Keratinocyte (primary cell): Measurements from ENCODE around the gene DIPK1B. TPM values are rescaled to one million over a fixed set of nuclear protein-coding genes. Genes with fewer than 3 reads are reported as not detected.

ENCODE experiments used
- DNase-seq: peaks from one replicate; pipeline ENCODE4 v3.0.0-alpha.2; 2011; ENCODE audit warnings: low read depth, missing footprints, low spot score
- FAIRE-seq: peaks from 2 replicates; lab custom pipeline; 2011; peaks lifted over from hg19 to GRCh38; lab: Jason Lieb, UNC
- H2AFZ ChIP-seq: 2 replicates; pipeline ENCODE4 v1.6.0; 2012; ENCODE audit warnings: low read length, control low read depth, inconsistent platforms; ENCODE audit not compliant: control insufficient read depth
- H3K27ac ChIP-seq: 2 replicates; pipeline ENCODE4 v1.5.1; 2011; ENCODE audit warnings: low read length; ENCODE audit not compliant: control insufficient read depth, insufficient read depth
- H3K27me3 ChIP-seq: 3 replicates; pipeline ENCODE4 v1.6.0; 2011; ENCODE audit warnings: low read length; ENCODE audit not compliant: control insufficient read depth, insufficient read depth; ENCODE audit errors: extremely low read depth
- H3K36me3 ChIP-seq, 2 experiments: 2 replicates in 1 of 2; 3 replicates in 1 of 2; pipeline ENCODE4 v1.5.1; 2011; ENCODE audit warnings: low read length in 2 of 2, mild to moderate bottlenecking in 1 of 2; ENCODE audit not compliant: control insufficient read depth in 2 of 2, insufficient read depth in 2 of 2; ENCODE audit errors: extremely low read depth in 1 of 2
- H3K4me1 ChIP-seq: 3 replicates; pipeline ENCODE4 v1.5.1; 2011; ENCODE audit warnings: low read length; ENCODE audit not compliant: control insufficient read depth, insufficient read depth; ENCODE audit errors: extremely low read depth
- H3K4me2 ChIP-seq: 3 replicates; pipeline ENCODE4 v1.6.0; 2011; ENCODE audit warnings: low read depth, low read length; ENCODE audit not compliant: control insufficient read depth, insufficient read depth; ENCODE audit errors: extremely low read depth
- H3K4me3 ChIP-seq, 3 experiments: fragments of 200-600 bp in 1 of 3; sonication (generic) in 1 of 3; 2 replicates in 2 of 3; 3 replicates in 1 of 3; pipeline ENCODE4 v1.5.1; 2011 to 2016; ENCODE audit warnings: low read length in 3 of 3, mild to moderate bottlenecking in 3 of 3, control low read depth in 2 of 3, inconsistent platforms in 1 of 3, low read depth in 1 of 3, mixed read lengths in 1 of 3, mixed run types in 1 of 3, moderate library complexity in 1 of 3; ENCODE audit not compliant: control insufficient read depth in 2 of 3, insufficient read depth in 2 of 3; ENCODE audit errors: extremely low read depth in 1 of 3
- H3K79me2 ChIP-seq: 2 replicates; pipeline ENCODE4 v1.6.0; 2012; ENCODE audit warnings: low read length; ENCODE audit not compliant: control insufficient read depth, insufficient read depth
- H3K9ac ChIP-seq: 3 replicates; pipeline ENCODE4 v1.6.0; 2011; ENCODE audit warnings: low read length; ENCODE audit not compliant: control insufficient read depth, insufficient read depth; ENCODE audit errors: extremely low read depth
- H3K9me1 ChIP-seq: 3 replicates; pipeline ENCODE4 v1.6.0; 2011; ENCODE audit warnings: low read length; ENCODE audit not compliant: control insufficient read depth, insufficient read depth; ENCODE audit errors: extremely low read depth
- H3K9me3 ChIP-seq: 2 replicates; pipeline ENCODE4 v1.5.1; 2012; ENCODE audit warnings: low read depth, low read length; ENCODE audit not compliant: control insufficient read depth
- H4K20me1 ChIP-seq: 3 replicates; pipeline ENCODE4 v1.6.0; 2011; ENCODE audit warnings: low read length; ENCODE audit not compliant: control insufficient read depth, insufficient read depth; ENCODE audit errors: extremely low read depth
- CTCF ChIP-seq, 3 experiments: IDR thresholded peaks in 1 of 3; conservative IDR thresholded peaks in 1 of 3; optimal IDR thresholded peaks in 1 of 3; 2 replicates in 2 of 3; 3 replicates in 1 of 3; pipeline versions ENCODE3 to v1.5.1; 2011; ENCODE audit warnings: low read length in 3 of 3, mild to moderate bottlenecking in 3 of 3, moderate library complexity in 2 of 3, control low read depth in 1 of 3, inconsistent platforms in 1 of 3; ENCODE audit not compliant: insufficient read depth in 2 of 3; ENCODE audit errors: extremely low read depth in 1 of 3
- EZH2 ChIP-seq: IDR thresholded peaks from one replicate; pipeline ENCODE4 v1.6.1; 2012; ENCODE audit warnings: inconsistent platforms, mild to moderate bottlenecking, low read length, moderate library complexity
- dilution Hi-C: fragments of 300-500 bp; cut with MboI; formaldehyde crosslinking; loops from one replicate; pipeline ENCODE4 v1.7.0; 2020; ENCODE audit warnings: low sequenced_read_pairs; ENCODE audit not compliant: extremely low pct_ligation_motif_present
- polyA plus RNA-seq, 5 experiments: library from polyadenylated mRNA; depleted of rRNA in 3 of 5; stranded (reverse) in 3 of 5; stranded (forward) in 1 of 5; unstranded in 1 of 5; fragments of >200 nt; gene quantifications; 1 replicate in 1 of 5; 2 replicates in 3 of 5; 3 replicates in 1 of 5; pipeline versions ENCODE4 v1.2.1 to v1.2.3, GENCODE V29; 2011 to 2012; ENCODE audit warnings: missing spikeins in 2 of 5, low read depth in 1 of 5, low replicate concordance in 1 of 5

Gene DIPK1B
- polyA plus RNA-seq, 1 donor (not counting 4 experiments of a cell fraction or from before 2014, with no cell fraction given), result not detected

DNA sequence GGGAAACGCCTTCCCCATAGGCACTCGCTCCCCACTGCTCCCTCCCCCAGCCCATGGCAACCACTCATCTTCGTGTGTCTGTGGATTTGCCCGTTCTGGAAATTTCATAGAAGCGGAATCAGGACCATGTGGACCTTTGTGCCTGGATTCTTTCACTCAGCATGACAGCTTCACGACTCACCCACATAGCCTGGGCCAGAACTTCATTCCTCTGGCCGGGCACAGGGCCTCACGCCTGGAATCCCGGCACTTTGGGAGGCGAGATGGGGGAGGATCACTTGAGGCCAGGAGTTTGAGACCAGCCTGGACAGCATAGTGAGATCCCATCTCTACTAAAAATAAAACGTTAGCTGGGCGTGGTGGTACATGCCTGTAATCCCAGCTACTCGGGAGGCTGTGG, 12.1 kb upstream of the DIPK1B start:
- Histone ChIP-seq H3K79me2 (no peaks in the 10 kb centered on the region), H3K9ac (no peak overlapping the region), H3K36me3 (no peaks in the 10 kb centered on the region), H3K9me3 (no peaks in the 10 kb centered on the region), H4K20me1 (peaks cover 3% of the 10 kb centered on the region), H3K27me3 (peaks cover 20% of the 10 kb centered on the region), H3K4me2 (no peak overlapping the region), H3K9me1 (no peaks in the 10 kb centered on the region), H3K4me1 (no peaks in the 10 kb centered on the region), H2AFZ (no peak overlapping the region), H3K27ac (no peak overlapping the region), H3K4me3 (no peak overlapping the region)
- TF ChIP-seq EZH2, result no peak
- no peak for TF ChIP-seq CTCF (optimal IDR thresholded peaks at IDR 0.05 in 1 of 3, IDR thresholded peaks at IDR 0.05 in 1 of 3, conservative IDR thresholded peaks at IDR 0.05 in 1 of 3; ENCODE audit: extremely low read depth in 1 of 3, insufficient read depth in 2 of 3, low read length in 3 of 3)
- dilution Hi-C loops, result no loop called here
- FAIRE-seq (no peak), DNase-seq (no peak)

DNA sequence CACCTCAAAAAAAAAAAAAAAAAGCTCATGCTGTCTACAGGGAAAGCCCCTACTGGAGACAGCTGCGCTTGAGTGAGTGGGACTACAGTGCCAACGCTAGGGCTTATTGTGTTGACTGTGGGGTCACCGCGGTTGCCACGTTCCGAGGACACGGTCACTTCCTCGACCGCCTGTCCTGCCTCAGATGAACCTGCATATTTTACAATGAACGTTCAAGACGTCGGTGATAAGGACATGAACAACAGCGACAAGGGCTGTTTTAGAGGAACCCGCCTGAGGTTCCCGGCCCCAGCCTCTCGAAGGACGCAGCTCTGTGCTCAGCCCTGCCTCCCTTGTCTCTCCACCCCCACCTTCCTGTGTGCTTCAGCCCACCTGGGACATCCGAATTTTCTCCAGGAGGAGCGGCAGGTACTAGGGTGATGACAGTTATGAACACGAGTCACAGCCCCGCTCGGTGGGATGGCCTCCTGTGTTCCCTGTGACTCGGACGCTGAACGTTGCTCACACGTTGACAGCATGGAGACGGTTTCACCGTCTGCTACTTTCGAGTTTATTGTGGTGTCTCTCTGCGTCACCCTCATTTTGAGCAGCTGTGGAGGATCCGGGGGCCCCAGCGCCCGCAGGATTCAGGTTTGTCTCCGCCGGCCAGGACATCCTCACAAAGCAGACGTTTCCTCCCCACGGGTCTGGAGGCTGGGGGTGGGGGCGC, 11.3 kb upstream of the DIPK1B start:
- Histone ChIP-seq H3K79me2 (no peaks in the 10 kb centered on the region), H3K4me2 (no peak overlapping the region), H3K27me3 (peaks cover 13% of the 10 kb centered on the region), H3K9ac (no peak overlapping the region), H2AFZ (no peak overlapping the region), H3K36me3 (no peaks in the 10 kb centered on the region), H3K27ac (no peak overlapping the region), H3K9me3 (no peaks in the 10 kb centered on the region), H3K4me1 (no peaks in the 10 kb centered on the region), H4K20me1 (peaks cover 3% of the 10 kb centered on the region), H3K4me3 (no peak overlapping the region), H3K9me1 (no peaks in the 10 kb centered on the region)
- peak; percentile 33 for TF ChIP-seq EZH2
- TF ChIP-seq CTCF (optimal IDR thresholded peaks at IDR 0.05 in 1 of 3, IDR thresholded peaks at IDR 0.05 in 1 of 3, conservative IDR thresholded peaks at IDR 0.05 in 1 of 3; ENCODE audit: extremely low read depth in 1 of 3, insufficient read depth in 2 of 3, low read length in 3 of 3), result no peak
- dilution Hi-C loops, result no loop called here
- FAIRE-seq (no peak), DNase-seq (no peak)
